Endothelial cell (in vitro differentiated cells): ENCODE results near the gene BRSK1. TPM values are rescaled to one million over a fixed set of nuclear protein-coding genes. Genes with fewer than 3 reads are reported as not detected.
"Not testable (repeated sequence)": the region's sequence is repeated elsewhere in the genome, so short reads cannot be mapped to it uniquely, and the experiment has no call there.

Experiments used
- DNase-seq: peaks from one replicate; pipeline ENCODE4 v3.0.0; 2021; ENCODE audit warnings: low spot score
- H3K27ac Mint-ChIP-seq: one replicate; pipeline ENCODE4 v1.8.0; 2021; ENCODE audit warnings: mixed read lengths, inconsistent platforms; ENCODE audit not compliant: unreplicated experiment
- H3K27me3 Mint-ChIP-seq: one replicate; pipeline ENCODE4 v1.8.0; 2021; ENCODE audit warnings: mild to moderate bottlenecking, moderate library complexity, mixed read lengths, inconsistent platforms; ENCODE audit not compliant: unreplicated experiment
- H3K36me3 Mint-ChIP-seq: one replicate; pipeline ENCODE4 v1.8.0; 2021; ENCODE audit warnings: mild to moderate bottlenecking, low read depth, mixed read lengths, inconsistent platforms; ENCODE audit not compliant: unreplicated experiment
- H3K4me1 Mint-ChIP-seq: one replicate; pipeline ENCODE4 v1.8.0; 2021; ENCODE audit warnings: mild to moderate bottlenecking, mixed read lengths, inconsistent platforms; ENCODE audit not compliant: unreplicated experiment
- H3K4me3 Mint-ChIP-seq: one replicate; pipeline ENCODE4 v1.8.0; 2021; ENCODE audit warnings: mild to moderate bottlenecking, mixed read lengths, inconsistent platforms; ENCODE audit not compliant: unreplicated experiment
- H3K9me3 Mint-ChIP-seq: one replicate; pipeline ENCODE4 v1.8.0; 2021; ENCODE audit warnings: mixed read lengths, inconsistent platforms; ENCODE audit not compliant: unreplicated experiment
- total RNA-seq: library from RNA; stranded (reverse); fragmentation: NEBNext Ultra II Directional; extraction: Animal tissue kit (Norgen Biotek cat#: 25700); gene quantifications from one replicate; pipeline ENCODE4 v1.2.1, GENCODE V29; 2021; ENCODE audit not compliant: unreplicated experiment
- TF ChIP-seq, protein P1 (sequence below): fragments of 200-600 bp; sonication (generic); IDR thresholded peaks from one replicate; pipeline ENCODE4 v1.5.0; 2021; ENCODE audit warnings: antibody characterized with exemption; ENCODE audit not compliant: unreplicated experiment

BRSK1 gene
- total RNA-seq, 1 donor from 2014 or later: 14.1 TPM

- TF ChIP-seq, protein P1, sequence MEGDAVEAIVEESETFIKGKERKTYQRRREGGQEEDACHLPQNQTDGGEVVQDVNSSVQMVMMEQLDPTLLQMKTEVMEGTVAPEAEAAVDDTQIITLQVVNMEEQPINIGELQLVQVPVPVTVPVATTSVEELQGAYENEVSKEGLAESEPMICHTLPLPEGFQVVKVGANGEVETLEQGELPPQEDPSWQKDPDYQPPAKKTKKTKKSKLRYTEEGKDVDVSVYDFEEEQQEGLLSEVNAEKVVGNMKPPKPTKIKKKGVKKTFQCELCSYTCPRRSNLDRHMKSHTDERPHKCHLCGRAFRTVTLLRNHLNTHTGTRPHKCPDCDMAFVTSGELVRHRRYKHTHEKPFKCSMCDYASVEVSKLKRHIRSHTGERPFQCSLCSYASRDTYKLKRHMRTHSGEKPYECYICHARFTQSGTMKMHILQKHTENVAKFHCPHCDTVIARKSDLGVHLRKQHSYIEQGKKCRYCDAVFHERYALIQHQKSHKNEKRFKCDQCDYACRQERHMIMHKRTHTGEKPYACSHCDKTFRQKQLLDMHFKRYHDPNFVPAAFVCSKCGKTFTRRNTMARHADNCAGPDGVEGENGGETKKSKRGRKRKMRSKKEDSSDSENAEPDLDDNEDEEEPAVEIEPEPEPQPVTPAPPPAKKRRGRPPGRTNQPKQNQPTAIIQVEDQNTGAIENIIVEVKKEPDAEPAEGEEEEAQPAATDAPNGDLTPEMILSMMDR: no peak
- peaks cover 8% of the 10 kb centered on the region for H3K27me3 Mint-ChIP-seq
- no peak overlapping the region for H3K4me3 Mint-ChIP-seq
- H3K36me3 Mint-ChIP-seq: peaks cover 7% of the 10 kb centered on the region
- no peak for DNase-seq
- no peaks in the 10 kb centered on the region for H3K4me1 Mint-ChIP-seq
- no peaks in the 10 kb centered on the region for H3K9me3 Mint-ChIP-seq
- no peak overlapping the region for H3K27ac Mint-ChIP-seq
These were observed 38.5 kb downstream of the BRSK1 start for GRCh38 chr19:55322204-55322885.

GRCh38 chr19:55324662-55325061 lies 40.9 kb downstream of the BRSK1 start:
- Mint-ChIP-seq H3K9me3 (no peaks in the 10 kb centered on the region), H3K36me3 (peaks cover 7% of the 10 kb centered on the region)
- TF ChIP-seq, protein P1: no peak

GRCh38 chr19:55325172-55325571 lies 41.4 kb downstream of the BRSK1 start, which contains the start of gene TMEM150B:
TMEM150B (minus strand) TSS chr19:55325341; CDS start chr19:55321036, 4,305 bp downstream.
- DNase-seq: no peak
- TF ChIP-seq, protein P1: no peak
- H3K4me3 Mint-ChIP-seq: no peak within 1 kb of the TSS
- H3K4me1 Mint-ChIP-seq: no peaks in the 10 kb centered on the region
- peaks cover 8% of the 10 kb centered on the region for H3K27me3 Mint-ChIP-seq
- H3K9me3 Mint-ChIP-seq: no peaks in the 10 kb centered on the region
- no peak within 1 kb of the TSS for H3K27ac Mint-ChIP-seq
- H3K36me3 Mint-ChIP-seq: peaks cover 7% of the 10 kb centered on the region

More at GRCh38 chr19:55324662-55325061, 40.9 kb downstream of the BRSK1 start:
- Mint-ChIP-seq H3K4me1 (no peaks in the 10 kb centered on the region), H3K4me3 (no peak overlapping the region), H3K27ac (no peak overlapping the region), H3K27me3 (peaks cover 8% of the 10 kb centered on the region)
- DNase-seq: no peak

DNA sequence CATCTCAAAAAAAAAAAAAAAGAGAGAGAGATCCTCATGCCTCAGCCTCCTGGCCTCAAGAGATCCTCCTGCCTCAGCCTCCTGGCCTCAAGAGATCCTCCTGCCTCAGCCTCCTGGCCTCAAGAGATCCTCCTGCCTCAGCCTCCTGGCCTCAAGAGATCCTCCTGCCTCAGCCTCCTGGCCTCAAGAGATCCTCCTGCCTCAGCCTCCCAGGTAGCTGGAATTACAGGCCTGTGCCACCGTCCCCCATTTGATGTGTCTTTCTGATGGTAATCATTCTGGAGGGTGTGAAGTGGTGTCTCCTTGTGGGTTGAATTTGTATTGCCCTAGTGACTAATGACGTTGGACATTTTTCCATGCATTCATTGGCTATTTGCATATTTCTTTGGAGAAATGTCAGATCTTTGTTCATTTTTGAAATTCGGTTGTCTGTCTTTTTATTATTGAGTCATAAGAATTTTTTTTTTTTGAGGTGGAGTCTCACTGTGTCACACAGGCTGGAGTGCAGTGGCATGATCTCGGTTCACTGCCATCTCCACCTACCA lies 45.0 kb downstream of the BRSK1 start:
- not testable (repeated sequence) for H3K27me3 Mint-ChIP-seq, DNase-seq, H3K27ac Mint-ChIP-seq, H3K36me3 Mint-ChIP-seq, H3K4me3 Mint-ChIP-seq, H3K4me1 Mint-ChIP-seq, H3K9me3 Mint-ChIP-seq

GRCh38 chr19:55329791-55330190 lies 46.0 kb downstream of the BRSK1 start:
- not testable (repeated sequence) for H3K27me3 Mint-ChIP-seq, H3K4me3 Mint-ChIP-seq, H3K9me3 Mint-ChIP-seq, H3K27ac Mint-ChIP-seq, DNase-seq, H3K4me1 Mint-ChIP-seq, H3K36me3 Mint-ChIP-seq

DNA sequence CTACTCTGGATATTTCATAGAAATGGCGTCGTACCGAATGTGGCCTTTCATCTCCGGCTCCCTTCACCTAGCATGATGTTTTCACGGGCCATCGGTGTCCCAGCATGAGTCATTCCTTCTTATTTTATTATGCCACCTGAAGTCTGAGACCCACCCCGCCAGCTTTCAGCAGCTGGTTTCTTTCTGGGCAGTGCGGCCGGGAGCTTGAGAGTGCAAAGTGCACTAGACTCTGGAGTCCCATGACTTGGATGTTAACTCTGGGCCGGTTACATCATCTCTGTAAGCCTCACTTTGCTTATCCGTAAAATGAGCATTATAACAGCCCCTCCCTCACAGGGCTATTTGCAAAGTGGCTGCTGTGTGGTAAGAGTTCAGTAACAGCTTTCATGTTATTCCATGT lies 50.1 kb downstream of the BRSK1 start:
- TF ChIP-seq, protein P1: no peak
- Mint-ChIP-seq H3K9me3 (no peaks in the 10 kb centered on the region), H3K27me3 (peaks cover 4% of the 10 kb centered on the region), H3K4me1 (peaks cover 5% of the 10 kb centered on the region), H3K36me3 (no peaks in the 10 kb centered on the region), H3K4me3 (no peak overlapping the region), H3K27ac (no peak overlapping the region)
- no peak for DNase-seq
